Progenitor cell of endocrine pancreas (in vitro differentiated cells): ENCODE data around the gene SMARCC1. TPM values are rescaled to one million over a fixed set of nuclear protein-coding genes. Genes with fewer than 3 reads are reported as not detected.
A peak's percentile ranks its signal among the peaks of the same experiment; 100 is the strongest.

Experiments
- DNase-seq: peaks from one replicate; pipeline ENCODE4 v3.0.0; 2021; ENCODE audit warnings: low spot score; ENCODE audit not compliant: unreplicated experiment
- H3K27ac Mint-ChIP-seq: 2 replicates; pipeline ENCODE4 v1.8.0; 2021; ENCODE audit warnings: mild to moderate bottlenecking, moderate library complexity, mixed read lengths
- H3K27me3 Mint-ChIP-seq: 2 replicates; pipeline ENCODE4 v1.8.0; 2021; ENCODE audit warnings: mixed read lengths
- H3K36me3 Mint-ChIP-seq: 2 replicates; pipeline ENCODE4 v1.8.0; 2022; ENCODE audit warnings: mixed read lengths; ENCODE audit not compliant: insufficient read depth
- H3K4me1 Mint-ChIP-seq: 2 replicates; pipeline ENCODE4 v1.8.0; 2021; ENCODE audit warnings: low read depth, mixed read lengths
- H3K4me3 Mint-ChIP-seq: 2 replicates; pipeline ENCODE4 v1.8.0; 2021; ENCODE audit warnings: low read depth, mild to moderate bottlenecking, moderate library complexity, mixed read lengths
- H3K9me3 Mint-ChIP-seq: 2 replicates; pipeline ENCODE4 v1.8.0; 2021; ENCODE audit warnings: low read depth, mixed read lengths
- CTCF ChIP-seq: fragments of 200-600 bp; sonication (generic); IDR thresholded peaks from one replicate; pipeline ENCODE4 v1.5.0; 2021; ENCODE audit warnings: antibody characterized with exemption, mild to moderate bottlenecking; ENCODE audit not compliant: unreplicated experiment
- total RNA-seq: library from RNA; stranded (reverse); gene quantifications from 2 replicates; pipeline ENCODE4 v1.2.1, GENCODE V29; 2021

The SMARCC1 gene
- total RNA-seq, 1 donor from 2014 or later, result 257 TPM

GRCh38 chr3:47635536-47635935, 146.2 kb downstream of the SMARCC1 start:
- DNase-seq, result no peak
- no peak for TF ChIP-seq CTCF
- Mint-ChIP-seq H3K4me1 (no peaks in the 10 kb centered on the region), H3K27me3 (no peaks in the 10 kb centered on the region), H3K36me3 (peaks cover 26% of the 10 kb centered on the region), H3K4me3 (no peak overlapping the region), H3K27ac (peak overlapping the region; percentile 38), H3K9me3 (no peaks in the 10 kb centered on the region)

GRCh38 chr3:47634996-47635395, 146.7 kb downstream of the SMARCC1 start:
- Mint-ChIP-seq H3K9me3 (no peaks in the 10 kb centered on the region), H3K27ac (peak overlapping the region; percentile 38), H3K27me3 (no peaks in the 10 kb centered on the region), H3K4me1 (no peaks in the 10 kb centered on the region), H3K36me3 (peaks cover 28% of the 10 kb centered on the region), H3K4me3 (no peak overlapping the region)
- no peak for TF ChIP-seq CTCF
- no peak for DNase-seq

GRCh38 chr3:47630810-47631209, 150.9 kb downstream of the SMARCC1 start:
- Mint-ChIP-seq H3K27me3 (no peaks in the 10 kb centered on the region), H3K27ac (peak overlapping the region; percentile 22), H3K36me3 (peaks cover 40% of the 10 kb centered on the region), H3K4me1 (no peaks in the 10 kb centered on the region), H3K9me3 (no peaks in the 10 kb centered on the region), H3K4me3 (no peak overlapping the region)
- TF ChIP-seq CTCF, result no peak
- no peak for DNase-seq

- Mint-ChIP-seq H3K4me3 (no peak overlapping the region), H3K27me3 (no peaks in the 10 kb centered on the region), H3K36me3 (peaks cover 40% of the 10 kb centered on the region), H3K4me1 (no peaks in the 10 kb centered on the region), H3K9me3 (no peaks in the 10 kb centered on the region), H3K27ac (peak overlapping the region; percentile 5)
- no peak for TF ChIP-seq CTCF
- DNase-seq, result no peak
Observed at GRCh38 chr3:47629770-47630169, 151.9 kb downstream of the SMARCC1 start.

- Mint-ChIP-seq H3K4me3 (no peak overlapping the region), H3K27me3 (no peaks in the 10 kb centered on the region), H3K36me3 (peaks cover 39% of the 10 kb centered on the region), H3K4me1 (no peaks in the 10 kb centered on the region), H3K27ac (peak overlapping the region; percentile 75), H3K9me3 (no peaks in the 10 kb centered on the region)
- TF ChIP-seq CTCF, result no peak
- DNase-seq, result no peak
Observed at GRCh38 chr3:47628426-47628825, 153.3 kb downstream of the SMARCC1 start.
